ENCODE data around the gene FAM241A. TPM values are rescaled to one million over a fixed set of nuclear protein-coding genes. Genes with fewer than 3 reads are reported as not detected.
"Not testable (repeated sequence)": the region's sequence is repeated elsewhere in the genome, so short reads cannot be mapped to it uniquely, and the experiment has no call there.

The FAM241A gene
- total RNA-seq, 6 experiments from 2014 or later = 0.99 to 3.5 (median 2.1) TPM

- H3K27ac ChIP-seq = no peak overlapping the region
- H3K4me3 ChIP-seq = no peak overlapping the region
- 71% methylated on average over 6 of the region's 6 CpGs for WGBS (ENCODE audit: insufficient coverage, low coverage, low lambda C conversion rate, missing lambda C conversion rate)
- no peaks in the 10 kb centered on the region for H3K27me3 ChIP-seq
- no peaks in the 10 kb centered on the region for H3K9me3 ChIP-seq
- ATAC-seq (no peak), DNase-seq (no peak)
- no peak for TF ChIP-seq POLR2A (IDR thresholded peaks at IDR 0.05)
- TF ChIP-seq, protein P1, sequence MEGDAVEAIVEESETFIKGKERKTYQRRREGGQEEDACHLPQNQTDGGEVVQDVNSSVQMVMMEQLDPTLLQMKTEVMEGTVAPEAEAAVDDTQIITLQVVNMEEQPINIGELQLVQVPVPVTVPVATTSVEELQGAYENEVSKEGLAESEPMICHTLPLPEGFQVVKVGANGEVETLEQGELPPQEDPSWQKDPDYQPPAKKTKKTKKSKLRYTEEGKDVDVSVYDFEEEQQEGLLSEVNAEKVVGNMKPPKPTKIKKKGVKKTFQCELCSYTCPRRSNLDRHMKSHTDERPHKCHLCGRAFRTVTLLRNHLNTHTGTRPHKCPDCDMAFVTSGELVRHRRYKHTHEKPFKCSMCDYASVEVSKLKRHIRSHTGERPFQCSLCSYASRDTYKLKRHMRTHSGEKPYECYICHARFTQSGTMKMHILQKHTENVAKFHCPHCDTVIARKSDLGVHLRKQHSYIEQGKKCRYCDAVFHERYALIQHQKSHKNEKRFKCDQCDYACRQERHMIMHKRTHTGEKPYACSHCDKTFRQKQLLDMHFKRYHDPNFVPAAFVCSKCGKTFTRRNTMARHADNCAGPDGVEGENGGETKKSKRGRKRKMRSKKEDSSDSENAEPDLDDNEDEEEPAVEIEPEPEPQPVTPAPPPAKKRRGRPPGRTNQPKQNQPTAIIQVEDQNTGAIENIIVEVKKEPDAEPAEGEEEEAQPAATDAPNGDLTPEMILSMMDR (IDR thresholded peaks at IDR 0.05) = no peak
- intact Hi-C loops (cut with DNase I) = no loop called here
- peaks cover 0 to 11% (median 0%) of the 10 kb centered on the region in 4 donors for H3K4me1 ChIP-seq
- H3K36me3 ChIP-seq = no peaks in the 10 kb centered on the region
Measured at GRCh38 chr4:112152521-112152920, 7.3 kb downstream of the FAM241A start.

- intact Hi-C loops (cut with DNase I) = no loop called here
- no peak overlapping the region for H3K4me3 ChIP-seq
- H3K4me1 ChIP-seq = peaks cover 0 to 11% (median 0%) of the 10 kb centered on the region in 4 donors
- WGBS (ENCODE audit: insufficient coverage, low coverage, low lambda C conversion rate, missing lambda C conversion rate) = 62% methylated on average over 4 of the region's 4 CpGs
- no peak overlapping the region for H3K27ac ChIP-seq
- H3K36me3 ChIP-seq = no peaks in the 10 kb centered on the region
- H3K27me3 ChIP-seq = no peaks in the 10 kb centered on the region
- TF ChIP-seq, protein P1 (IDR thresholded peaks at IDR 0.05) = no peak
- no peak for TF ChIP-seq POLR2A (IDR thresholded peaks at IDR 0.05)
- H3K9me3 ChIP-seq = no peaks in the 10 kb centered on the region
- DNase-seq (no peak), ATAC-seq (no peak)
Measured at GRCh38 chr4:112153211-112153791, 8.0 kb downstream of the FAM241A start.

DNA sequence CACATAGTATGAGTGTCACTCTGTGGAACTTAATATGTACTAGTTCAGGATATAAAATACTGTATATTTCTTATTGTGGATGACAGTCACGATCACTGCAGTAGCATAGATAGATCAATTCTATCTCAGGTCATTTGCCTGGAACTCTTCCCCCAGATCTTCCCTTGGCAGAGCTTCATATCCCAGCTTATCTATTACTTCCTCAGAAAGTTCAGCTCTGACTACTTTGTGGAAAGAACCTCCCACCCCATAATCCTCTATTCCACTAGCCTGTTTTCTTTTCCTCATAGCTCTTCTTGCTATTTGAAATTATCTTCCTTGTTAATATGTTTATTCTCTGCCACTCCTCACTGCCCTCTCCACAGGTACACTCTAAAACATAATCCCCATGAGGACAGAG lies 10.9 kb downstream of the FAM241A start:
- peak; percentile 81 to 97 (median 90) for ATAC-seq

DNA sequence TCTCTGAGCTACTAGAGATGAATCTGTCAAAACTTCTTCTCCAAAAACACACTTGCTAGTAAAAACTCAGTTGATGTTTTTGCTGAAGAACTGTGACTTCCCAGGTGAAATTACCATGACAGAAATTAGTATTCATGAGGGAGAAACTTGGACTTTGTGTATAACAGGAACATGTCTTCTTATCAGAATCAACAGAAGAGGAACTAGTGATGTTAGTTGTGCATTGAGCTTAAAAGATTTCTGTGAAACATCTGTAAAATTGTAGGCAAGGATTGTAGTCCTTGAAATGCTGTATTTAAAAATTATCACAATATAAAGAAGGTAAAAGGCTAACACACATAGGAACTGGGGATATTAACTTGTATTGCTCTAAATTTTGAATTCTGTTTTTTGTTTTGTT lies 11.3 kb downstream of the FAM241A start:
- Histone ChIP-seq H3K9me3 (no peaks in the 10 kb centered on the region), H3K27me3 (no peaks in the 10 kb centered on the region), H3K4me1 (peaks cover 0 to 11% (median 0%) of the 10 kb centered on the region in 4 donors), H3K36me3 (no peaks in the 10 kb centered on the region), H3K4me3 (no peak overlapping the region), H3K27ac (no peak overlapping the region)
- no peak for DNase-seq
- ATAC-seq = no peak
- TF ChIP-seq, protein P1 (IDR thresholded peaks at IDR 0.05) = no peak
- intact Hi-C loops (cut with DNase I) = no loop called here

More for the DNA sequence above, 10.9 kb downstream of the FAM241A start:
- H3K4me1 ChIP-seq = peaks cover 0 to 11% (median 0%) of the 10 kb centered on the region in 4 donors
- no peaks in the 10 kb centered on the region for H3K36me3 ChIP-seq
- intact Hi-C loops (cut with DNase I) = no loop called here
- DNase-seq = no peak
- no peaks in the 10 kb centered on the region for H3K9me3 ChIP-seq
- TF ChIP-seq, protein P1 (IDR thresholded peaks at IDR 0.05) = no peak
- no peak for TF ChIP-seq POLR2A (IDR thresholded peaks at IDR 0.05)
- no peaks in the 10 kb centered on the region for H3K27me3 ChIP-seq
- no peak overlapping the region for H3K27ac ChIP-seq
- 23% methylated on average over 1 of the region's 1 CpG for WGBS (ENCODE audit: insufficient coverage, low coverage, low lambda C conversion rate, missing lambda C conversion rate)
- no peak overlapping the region for H3K4me3 ChIP-seq

GRCh38 chr4:112163706-112164105 lies 18.5 kb downstream of the FAM241A start:
- WGBS (ENCODE audit: insufficient coverage, low coverage, low lambda C conversion rate, missing lambda C conversion rate) = 91% methylated on average over 3 of the region's 3 CpGs
- H3K27ac ChIP-seq; intact Hi-C loops (cut with DNase I); DNase-seq; H3K4me1 ChIP-seq; H3K36me3 ChIP-seq; H3K9me3 ChIP-seq; H3K4me3 ChIP-seq; ATAC-seq; H3K27me3 ChIP-seq: not testable (repeated sequence)

All from right lobe of liver (tissue), 6 donors.